ENCODE data around the gene BICD2.

DNA sequence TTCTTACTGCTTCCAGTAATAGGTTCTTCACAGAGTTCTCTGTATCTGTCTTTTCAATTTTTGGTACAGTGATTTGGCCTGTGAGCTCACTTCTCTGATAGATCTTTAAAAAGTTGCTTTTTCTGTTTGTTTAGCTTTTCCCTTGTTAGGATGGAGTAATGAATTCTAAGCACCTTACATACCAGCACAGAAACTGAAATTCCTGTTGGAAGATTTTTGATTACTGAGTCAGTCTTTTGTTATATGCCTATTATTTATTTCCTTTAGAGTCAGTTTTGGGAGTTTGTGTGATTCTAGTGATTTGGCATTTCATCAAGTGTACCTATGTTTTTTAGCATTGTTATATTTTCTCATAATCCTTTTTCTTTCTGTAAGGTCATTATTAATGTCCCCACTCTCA is 57.1 kb downstream of the BICD2 start:
- TF ChIP-seq HNF4G (IDR thresholded peaks at IDR 0.05) (no peak), GABPA (IDR thresholded peaks at IDR 0.05 in 1 of 2, conservative IDR thresholded peaks at IDR 0.05 in 1 of 2) (no peak), RXRA (IDR thresholded peaks at IDR 0.05) (no peak), YY1 (IDR thresholded peaks at IDR 0.05) (no peak), JUND (IDR thresholded peaks at IDR 0.05) (no peak), SP1 (IDR thresholded peaks at IDR 0.05) (no peak), REST (IDR thresholded peaks at IDR 0.05) (no peak)
- TF ChIP-seq, protein P1, sequence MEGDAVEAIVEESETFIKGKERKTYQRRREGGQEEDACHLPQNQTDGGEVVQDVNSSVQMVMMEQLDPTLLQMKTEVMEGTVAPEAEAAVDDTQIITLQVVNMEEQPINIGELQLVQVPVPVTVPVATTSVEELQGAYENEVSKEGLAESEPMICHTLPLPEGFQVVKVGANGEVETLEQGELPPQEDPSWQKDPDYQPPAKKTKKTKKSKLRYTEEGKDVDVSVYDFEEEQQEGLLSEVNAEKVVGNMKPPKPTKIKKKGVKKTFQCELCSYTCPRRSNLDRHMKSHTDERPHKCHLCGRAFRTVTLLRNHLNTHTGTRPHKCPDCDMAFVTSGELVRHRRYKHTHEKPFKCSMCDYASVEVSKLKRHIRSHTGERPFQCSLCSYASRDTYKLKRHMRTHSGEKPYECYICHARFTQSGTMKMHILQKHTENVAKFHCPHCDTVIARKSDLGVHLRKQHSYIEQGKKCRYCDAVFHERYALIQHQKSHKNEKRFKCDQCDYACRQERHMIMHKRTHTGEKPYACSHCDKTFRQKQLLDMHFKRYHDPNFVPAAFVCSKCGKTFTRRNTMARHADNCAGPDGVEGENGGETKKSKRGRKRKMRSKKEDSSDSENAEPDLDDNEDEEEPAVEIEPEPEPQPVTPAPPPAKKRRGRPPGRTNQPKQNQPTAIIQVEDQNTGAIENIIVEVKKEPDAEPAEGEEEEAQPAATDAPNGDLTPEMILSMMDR (IDR thresholded peaks at IDR 0.05; ENCODE audit: low read depth, low read length, missing input control), result no peak
- TF ChIP-seq, protein P2, sequence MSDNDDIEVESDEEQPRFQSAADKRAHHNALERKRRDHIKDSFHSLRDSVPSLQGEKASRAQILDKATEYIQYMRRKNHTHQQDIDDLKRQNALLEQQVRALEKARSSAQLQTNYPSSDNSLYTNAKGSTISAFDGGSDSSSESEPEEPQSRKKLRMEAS (IDR thresholded peaks at IDR 0.05), result no peak
- TF ChIP-seq, protein P3, sequence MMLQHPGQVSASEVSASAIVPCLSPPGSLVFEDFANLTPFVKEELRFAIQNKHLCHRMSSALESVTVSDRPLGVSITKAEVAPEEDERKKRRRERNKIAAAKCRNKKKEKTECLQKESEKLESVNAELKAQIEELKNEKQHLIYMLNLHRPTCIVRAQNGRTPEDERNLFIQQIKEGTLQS (IDR thresholded peaks at IDR 0.05), result no peak
